Stimulated activated CD4-positive, alpha-beta T cell treated with anti-CD3 and anti-CD28 coated beads, Interleukin-15, amount 100 ng/mL, for 1 hour (primary cell): ENCODE data around the gene LIN54.
"Not testable (repeated sequence)": the region's sequence is repeated elsewhere in the genome, so short reads cannot be mapped to it uniquely, and the experiment has no call there.

Experiments
- DNase-seq, 2 donors: peaks; one replicate each; pipeline ENCODE4 v3.0.0-alpha.2; 2020; ENCODE audit warnings: low read depth in 1 of 2, low spot score in 1 of 2

LIN54 gene

DNA sequence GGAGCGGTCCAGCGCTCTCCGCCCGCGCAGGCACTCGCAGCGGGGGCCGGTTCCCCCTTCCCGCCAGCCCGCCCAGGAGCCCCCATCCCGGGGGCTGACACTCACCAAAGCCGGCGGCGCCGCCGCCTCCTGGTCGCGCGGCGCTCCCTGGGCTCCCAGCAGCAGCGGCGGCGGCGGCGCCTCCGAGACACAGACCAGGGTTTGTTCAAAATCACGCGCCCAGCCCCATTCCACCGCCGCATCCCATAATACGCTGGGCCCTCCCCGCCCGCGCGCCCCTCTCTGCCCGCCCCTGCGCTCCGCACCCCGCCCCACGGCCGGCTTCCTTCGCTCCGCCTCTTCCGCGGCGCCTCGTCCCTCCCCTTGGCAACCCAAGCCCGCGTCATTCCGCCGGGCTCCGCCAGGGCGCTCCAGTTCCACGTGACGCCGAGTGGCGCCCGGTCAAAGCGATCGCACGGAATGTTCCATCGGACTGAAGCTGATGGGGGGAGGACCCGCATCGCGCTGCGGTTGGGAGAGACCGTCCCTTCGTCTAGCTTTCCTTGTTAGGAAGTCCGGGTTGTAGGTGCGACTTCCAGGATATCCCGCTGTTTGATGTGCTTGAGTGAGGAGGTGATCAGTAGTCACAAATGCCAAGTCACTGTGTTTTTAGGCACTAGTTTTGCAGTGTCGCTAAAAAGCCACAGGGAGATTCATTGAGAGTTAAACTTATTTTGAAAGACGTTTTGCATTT is 2.2 kb upstream of the LIN54 start:
- peak; percentile 95 for DNase-seq

DNA sequence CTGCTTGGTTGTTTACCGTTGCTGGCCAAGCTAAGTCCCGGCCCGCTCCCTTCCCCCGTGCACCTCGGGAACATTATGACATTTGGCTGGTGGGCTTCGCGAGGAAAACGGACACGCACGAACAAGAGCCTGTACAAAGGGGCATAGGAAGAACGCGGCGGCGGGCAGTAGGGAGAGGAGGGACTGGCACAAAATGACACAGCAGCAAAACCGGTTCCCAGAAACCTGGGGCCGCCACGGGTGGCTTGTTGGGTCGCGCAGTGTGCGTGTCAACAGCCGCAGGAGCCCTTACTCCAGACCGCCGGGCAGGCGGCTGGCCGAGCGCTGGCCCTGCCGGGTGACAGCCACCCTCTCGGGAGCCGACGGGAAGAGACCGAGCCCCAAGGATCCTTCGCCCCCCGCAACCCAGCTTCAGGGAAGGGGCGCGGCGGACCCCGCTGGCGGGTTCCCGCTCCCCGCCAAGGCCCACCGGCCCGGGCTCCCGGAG is 1.6 kb upstream of the LIN54 start:
- peak in 1 of 2 donors; percentile 5 for DNase-seq

DNA sequence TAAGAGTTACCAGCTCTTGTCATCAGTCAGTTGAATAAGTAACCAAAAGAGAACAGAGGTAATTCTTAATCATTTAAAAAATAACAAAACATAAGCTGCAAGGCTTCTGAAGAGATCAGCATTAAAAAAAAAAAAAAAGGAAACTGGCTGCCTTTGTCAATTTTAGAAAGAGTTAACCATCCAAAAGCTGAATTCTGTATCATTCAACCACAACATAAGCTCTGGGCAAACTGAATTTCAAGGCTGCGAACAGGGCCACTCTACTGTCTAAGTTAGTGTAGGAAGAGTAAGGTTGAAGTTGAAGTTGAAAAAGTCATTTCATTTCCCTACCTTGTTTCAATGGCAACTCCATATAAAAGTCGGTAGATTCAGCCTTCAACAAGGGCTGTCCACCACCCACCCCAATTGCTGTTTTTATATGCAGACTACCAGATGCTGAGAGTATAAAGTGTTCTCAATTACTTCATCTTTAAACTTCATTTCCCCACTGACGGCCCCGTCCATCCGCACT is 1.1 kb upstream of the LIN54 start:
- DNase-seq = no peak

DNA sequence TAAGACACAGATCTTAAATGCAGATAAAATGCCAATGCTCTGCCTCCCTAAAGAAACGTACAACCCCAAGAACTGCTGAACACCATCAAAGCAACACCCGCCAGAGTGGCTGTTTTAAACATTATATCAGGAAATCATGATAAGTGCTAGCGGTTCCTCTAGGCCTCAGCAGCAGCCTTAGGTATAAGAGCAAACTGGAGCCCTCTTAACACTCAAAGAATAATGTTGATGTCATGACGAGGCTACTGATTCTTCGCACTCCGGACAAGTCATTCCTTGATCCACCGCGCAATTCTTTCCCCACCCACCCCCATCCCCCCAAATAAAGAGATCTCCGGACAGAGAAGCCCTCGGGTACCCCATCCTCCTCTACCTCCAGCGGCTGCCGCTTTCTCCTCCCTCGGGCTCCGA is 507 bp downstream of the LIN54 start:
- no peak for DNase-seq

DNA sequence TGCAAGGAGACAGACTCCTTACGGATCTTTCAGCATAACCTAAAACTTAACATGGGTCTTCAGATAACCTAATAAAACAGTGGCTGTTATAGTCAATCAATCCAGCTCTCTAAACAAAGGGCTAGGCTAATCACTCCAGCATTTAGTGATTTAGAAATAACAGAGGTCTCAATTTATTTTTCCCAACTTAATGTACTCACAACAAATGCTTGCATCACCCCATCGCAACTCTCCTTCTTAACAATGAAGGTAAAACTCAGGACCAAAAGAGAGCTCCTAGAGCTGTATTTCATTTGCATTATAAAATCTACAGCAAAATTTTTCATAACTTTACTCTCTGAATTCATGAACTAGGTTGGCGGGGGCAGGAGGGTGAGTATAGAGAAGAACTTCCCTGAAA is 1.1 kb downstream of the LIN54 start:
- DNase-seq = no peak

DNA sequence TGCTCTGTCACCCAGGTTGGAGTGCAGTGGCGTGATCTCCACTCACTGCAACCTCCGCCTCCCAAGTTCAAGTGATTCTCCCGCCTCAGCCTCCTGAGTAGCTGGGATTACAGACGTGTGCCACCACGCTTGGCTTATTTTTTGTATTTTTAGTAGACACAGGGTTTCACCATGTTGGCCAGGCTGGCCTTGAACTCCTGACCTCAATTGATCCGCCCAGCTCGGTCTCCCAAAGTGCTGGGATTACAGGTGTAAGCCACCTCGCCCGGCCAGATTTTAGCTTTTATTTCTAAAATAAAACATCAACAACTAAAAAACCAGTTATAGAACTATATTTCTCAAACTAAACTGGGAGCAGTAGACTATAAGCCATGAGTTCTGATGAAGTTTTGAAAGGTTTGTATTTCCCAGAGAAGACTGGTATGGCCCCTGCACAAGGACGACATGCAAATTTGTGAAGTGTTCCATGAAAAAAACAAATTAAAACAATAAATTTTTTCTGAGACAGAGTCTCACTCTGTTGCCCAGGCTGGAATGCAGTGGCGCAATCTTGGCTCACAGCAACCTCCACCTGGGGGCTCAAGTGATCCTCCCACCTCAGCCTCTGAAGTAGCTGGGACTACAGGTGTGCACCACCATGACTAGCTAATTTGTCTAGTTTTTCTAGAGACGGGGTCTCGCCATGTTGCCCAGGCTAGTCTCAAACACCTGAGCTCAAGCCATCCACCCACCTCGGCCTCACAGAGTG is 7.4 kb downstream of the LIN54 start:
- DNase-seq = not testable (repeated sequence)

DNA sequence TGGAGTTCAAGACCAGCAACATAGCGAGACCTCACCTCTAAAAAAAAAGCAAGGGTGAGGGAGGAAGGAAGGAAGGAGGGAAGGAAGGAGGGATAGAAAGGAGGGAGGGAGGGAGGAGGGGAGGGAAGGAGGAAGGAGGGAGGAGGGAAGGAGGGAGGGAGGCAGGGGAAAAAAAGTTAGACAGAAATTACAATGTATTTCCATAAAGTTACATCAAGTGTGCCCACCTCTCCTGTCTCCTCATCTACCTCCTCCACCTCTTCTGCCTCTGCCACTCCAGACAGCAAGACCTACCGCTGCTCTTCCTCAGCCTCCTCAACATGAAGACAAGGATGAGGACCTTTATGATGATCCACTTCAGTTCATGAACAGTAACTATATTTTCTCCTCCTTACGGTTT is 8.3 kb downstream of the LIN54 start:
- DNase-seq = no peak

DNA sequence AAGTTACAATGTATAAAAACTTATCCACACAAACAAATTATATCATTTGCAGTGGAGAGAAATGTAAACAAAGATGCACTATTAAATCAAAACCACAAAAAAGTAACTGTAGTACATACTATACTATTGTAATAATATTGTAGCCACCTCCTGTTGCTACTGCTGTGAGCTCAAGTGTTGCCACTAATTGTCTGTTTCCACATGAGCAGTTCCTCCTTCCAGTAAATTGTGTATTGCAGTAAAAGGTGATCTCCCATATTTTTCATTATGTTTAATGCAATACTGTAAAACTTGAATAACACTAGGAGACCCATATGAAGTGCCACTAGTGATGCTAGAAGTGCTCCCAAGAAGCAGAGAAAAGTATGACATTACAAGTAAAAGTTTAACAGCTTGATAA is 11.7 kb downstream of the LIN54 start:
- DNase-seq = no peak

DNA sequence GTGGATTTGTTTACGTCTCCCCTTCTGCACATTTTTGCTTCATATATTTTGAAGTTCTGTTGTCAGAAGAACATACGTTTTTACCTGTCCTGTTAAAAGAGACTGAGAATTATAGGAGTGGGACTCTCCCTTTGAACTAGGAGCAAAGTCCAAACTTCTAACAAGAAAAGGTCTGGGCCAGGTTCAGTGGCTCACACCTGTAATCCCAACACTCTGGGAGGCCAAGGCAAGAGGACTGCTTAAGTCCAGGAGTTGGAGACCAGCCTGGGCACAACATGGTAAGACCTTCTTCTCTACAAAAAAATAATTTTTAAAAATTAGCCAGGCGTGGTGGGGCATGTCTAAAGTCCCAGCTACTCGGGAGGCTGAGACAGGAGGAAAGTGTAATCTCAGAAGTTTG is 15.8 kb downstream of the LIN54 start:
- DNase-seq = no peak

DNA sequence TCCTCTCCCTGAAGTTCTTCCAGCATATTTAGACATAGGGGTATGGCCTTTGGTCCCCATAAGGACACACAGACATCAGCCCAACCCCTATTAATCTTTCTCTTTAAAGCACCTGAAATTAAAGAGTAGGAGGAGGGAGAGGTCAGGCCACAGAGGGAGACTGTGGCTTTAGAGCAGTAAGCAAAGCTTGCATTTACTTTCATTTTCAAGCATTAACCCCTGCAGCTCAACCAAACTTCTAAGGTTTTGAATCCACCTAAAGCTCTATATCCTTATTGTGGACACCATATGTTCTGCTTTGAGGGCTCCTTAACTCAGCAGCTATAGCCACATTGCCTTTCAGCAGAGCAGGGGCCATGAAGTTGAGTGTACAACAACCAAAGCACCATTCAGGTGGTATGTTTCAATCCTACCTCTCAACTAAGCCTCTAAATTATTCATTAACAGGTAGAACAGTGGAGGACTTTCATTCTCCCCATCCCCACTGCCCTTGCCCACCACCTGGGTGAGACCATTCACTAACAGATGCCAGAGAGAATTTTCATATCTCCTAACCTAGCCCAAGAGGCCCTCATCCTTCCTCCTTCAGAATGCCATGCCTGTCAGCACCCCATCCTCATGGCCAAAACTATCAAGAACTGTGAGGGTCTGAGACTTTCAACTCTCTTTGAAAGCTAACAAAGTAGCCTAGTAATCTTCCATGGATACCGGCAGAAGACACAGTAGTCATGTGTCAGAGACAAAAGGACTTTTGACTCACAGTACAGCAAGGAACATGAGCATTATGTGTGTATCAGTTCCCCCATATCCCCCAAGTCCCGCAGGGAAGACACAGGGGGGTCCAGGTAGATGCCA is 20.8 kb downstream of the LIN54 start:
- DNase-seq = no peak

DNA sequence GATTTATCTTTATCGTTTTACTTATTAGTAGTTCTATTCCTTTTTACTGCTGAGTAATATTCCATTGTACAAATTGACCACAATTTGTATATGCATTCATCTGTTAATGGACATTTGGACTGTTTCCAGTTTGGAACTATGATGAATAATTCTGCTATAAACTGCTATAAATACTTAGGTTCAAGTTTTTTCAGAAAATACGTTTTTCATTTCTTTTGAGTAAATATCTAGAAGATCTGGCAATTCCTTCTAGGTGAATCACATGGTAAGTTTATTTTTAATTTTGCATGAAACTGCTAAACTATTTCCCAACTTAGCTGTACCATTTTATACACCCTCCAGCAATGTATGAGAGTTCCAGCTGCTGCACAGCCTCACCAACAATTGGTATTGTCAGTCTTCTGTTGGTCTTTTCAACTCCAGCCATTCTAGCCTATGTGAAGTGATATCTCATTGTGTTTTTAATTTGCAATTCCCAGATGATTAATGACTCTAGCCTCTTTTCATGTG is 22.2 kb downstream of the LIN54 start:
- no peak for DNase-seq

DNA sequence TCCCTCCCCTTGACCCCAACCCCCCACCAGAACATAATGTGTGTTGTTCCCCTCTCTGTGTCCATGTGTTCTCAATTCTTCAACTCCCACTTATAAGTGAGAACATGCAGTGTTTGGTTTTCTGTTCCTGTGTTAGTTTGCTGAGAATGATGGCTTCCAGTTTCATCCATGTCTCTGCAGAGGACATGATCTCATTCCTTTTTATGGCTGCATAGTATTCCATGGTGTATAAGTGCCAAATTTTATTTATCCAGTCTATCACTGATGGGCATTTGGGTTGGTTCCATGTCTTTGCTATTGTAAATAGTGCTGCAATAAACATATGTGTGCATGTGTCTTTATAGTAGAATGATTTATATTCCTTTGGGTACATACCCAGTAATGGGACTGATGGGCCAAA is 23.1 kb downstream of the LIN54 start:
- not testable (repeated sequence) for DNase-seq

DNA sequence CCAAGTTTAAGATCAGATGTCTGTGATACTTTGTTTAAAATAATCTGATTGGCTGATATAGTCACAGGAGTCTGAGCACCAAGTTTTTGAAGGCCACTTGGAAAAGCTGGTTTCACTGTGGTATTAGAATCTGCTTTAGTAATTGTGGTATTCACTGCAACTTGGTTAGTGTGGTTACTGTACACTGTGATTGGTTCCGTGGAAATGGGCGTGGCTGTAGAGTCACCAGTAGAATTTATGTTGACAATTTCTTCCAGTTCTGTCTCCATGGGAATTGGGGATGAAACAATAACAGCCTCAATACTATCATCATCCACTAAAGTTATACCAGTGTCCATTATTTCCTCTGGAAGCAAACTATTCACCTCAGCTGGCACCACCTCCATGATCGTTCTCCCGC is 26.2 kb downstream of the LIN54 start:
- DNase-seq = no peak

DNA sequence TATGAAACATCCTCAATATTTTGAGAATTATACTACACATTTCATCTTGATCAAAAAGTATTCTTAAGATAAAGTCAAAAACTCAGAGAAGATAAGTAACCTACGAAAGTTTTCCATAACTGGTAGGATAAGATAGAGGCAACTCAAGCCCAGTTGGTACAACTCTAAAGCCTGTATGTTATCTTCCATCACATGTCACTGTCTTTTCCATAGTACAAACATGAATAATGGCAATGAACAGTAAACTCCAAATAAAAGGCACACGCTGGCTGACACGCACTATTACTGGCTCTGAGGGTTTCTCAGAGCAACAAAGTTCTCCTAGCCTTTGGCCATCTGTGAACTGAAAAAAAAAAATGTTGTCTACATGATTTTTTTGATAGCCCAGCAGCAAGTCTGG is 27.2 kb downstream of the LIN54 start:
- DNase-seq = no peak

DNA sequence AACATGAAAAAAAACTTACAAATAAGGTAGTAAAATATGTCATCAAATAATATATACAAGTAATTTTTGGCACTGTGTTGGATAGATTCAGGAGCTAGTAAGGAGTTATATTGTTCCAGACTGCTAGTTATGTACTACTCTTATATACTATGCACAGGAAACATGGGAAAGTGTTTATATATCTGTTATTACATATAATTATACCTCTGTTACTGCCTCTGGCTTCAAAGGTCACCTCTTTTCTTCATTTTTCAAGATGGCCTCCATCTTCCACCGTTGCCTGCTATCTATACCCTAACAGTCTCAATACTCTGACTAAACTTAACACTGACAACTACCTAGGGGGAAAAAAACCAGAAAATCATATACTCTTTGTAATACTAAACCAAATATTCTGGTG is 29.5 kb downstream of the LIN54 start:
- DNase-seq = no peak

DNA sequence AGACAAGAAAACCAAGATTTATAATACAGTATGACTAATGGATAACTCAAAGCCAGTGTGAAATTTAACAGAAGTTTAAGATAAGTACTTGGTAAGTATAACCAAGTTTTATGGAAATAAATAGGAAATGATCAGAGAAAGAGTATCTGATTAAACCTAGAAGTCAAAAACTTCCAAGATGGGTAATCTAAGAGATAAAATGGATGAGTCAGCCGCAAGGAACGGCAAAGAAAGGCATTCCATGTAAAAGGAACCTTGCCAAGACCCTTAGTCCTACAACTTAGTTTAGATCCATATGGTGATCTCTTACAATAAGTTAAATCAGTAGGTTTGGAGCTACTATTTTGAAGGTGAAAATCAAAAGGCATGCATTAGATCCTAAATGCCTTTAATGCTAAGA is 34.8 kb downstream of the LIN54 start:
- DNase-seq = no peak

DNA sequence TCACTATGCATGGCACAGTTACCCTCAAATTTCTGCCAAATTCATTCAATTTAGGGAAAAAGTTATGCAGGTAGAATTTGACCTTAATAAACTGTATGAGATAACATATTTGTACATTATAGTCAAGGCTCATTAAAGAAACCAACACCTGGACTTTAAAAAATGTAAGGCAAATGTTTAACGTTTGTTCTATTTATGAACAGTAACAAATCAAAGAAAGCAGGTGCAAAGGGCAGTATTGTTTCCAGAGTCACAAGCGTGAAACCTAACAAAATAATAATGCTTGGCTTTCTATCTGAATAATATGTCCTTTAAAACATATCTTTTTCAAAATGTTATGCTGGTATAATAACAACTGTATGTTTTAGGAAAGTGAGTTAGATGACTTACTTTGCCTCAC is 41.2 kb downstream of the LIN54 start:
- no peak for DNase-seq

DNA sequence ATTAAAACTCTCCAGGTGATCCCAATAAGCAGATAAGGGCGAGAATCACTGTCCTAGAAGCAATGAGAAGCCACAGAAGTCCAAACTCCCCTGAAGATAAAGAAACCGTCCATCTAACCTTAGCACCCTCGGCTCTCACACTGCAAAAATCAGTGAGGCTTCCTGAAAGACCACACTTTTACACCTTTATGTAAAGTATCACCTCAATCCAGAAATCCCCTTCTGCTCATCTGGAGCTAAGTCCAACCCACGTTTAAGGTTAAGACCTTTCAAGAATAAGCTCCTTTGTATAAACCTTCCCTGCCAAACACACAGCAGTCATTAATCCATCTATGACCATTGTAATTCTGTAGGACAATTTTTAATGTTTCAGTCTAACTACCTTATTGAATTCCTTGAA is 41.7 kb downstream of the LIN54 start:
- no peak for DNase-seq

DNA sequence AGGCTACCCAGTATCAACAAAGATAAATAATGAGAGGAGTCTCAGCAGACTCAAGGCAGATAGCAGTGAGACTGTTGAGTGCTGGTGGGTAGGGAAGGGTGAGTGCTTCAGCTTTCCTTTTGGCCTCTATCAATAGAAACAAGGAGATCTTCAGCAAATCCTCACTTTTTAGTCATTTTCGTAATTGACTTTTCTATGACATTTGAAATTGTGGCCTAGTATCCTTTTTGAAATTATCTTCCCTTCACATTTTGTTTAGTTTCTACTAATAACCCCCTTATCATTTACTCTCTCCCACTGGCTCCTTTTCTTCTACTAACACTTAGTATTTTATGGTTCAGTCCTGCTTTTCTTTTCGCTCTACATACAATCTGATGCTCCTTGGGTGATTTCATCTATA is 44.9 kb downstream of the LIN54 start:
- no peak for DNase-seq

DNA sequence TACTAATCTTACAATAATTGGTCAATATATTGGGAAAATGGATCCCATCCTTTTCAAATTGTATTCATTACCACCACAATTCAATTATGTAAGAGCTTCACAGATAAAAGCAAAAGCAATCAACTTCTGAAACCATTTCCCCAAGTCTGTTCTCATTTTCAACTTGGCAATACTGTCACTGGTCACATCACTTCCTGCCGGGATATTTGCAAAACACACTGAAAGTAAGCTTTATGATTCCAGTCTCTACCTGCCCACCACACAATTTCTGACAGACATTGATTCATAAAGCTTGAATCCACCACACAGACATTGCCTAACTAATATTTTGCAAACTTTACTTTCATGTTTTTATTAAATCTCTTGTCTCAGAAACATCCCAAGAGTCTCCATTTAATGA is 53.6 kb downstream of the LIN54 start:
- no peak for DNase-seq

DNA sequence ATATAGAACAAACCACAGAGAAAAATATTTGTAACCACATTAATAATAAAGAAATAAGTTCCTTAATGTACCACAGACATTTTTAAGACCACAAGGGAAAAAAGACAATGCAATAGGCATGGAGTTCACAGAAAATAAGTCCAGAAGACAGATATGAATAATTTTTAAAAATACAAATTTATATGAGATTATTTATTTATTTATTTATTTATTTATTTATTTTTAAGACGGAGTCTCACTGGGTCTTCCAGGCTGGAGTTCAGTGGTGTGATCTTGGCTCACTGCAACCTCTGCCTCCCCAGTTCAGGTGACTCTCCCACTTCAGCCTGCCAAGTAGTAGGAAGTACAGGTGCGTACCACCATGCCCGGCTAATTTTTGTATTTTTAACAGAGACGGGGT is 56.4 kb downstream of the LIN54 start:
- no peak for DNase-seq
